Measurements from ENCODE around the gene PSMA5. TPM values are rescaled to one million over a fixed set of nuclear protein-coding genes. Genes with fewer than 3 reads are reported as not detected.

PSMA5 gene
- total and polyA plus RNA-seq, 10 of the 15 experiments (the other 5 are each of a cell fraction or from before 2014, with no cell fraction given): 58.7 to 271 (median 187) TPM

GRCh38 chr1:109391626-109392025, 34.6 kb downstream of the PSMA5 start (continued):
- TF ChIP-seq REST (IDR thresholded peaks at IDR 0.05; ENCODE audit: low read depth, low read length) (no peak), ZNF622 (IDR thresholded peaks at IDR 0.05) (no peak), USF1 (IDR thresholded peaks at IDR 0.05; ENCODE audit: borderline replicate concordance, extremely low read length, insufficient read depth, low read depth, low read length) (no peak), FOS (IDR thresholded peaks at IDR 0.05; ENCODE audit: borderline replicate concordance, extremely low read depth, insufficient read length) (no peak), MEF2B (IDR thresholded peaks at IDR 0.05; ENCODE audit: partially characterized antibody, poor library complexity, severe bottlenecking) (peak; percentile 86), ZNF592 (IDR thresholded peaks at IDR 0.05) (no peak), BMI1 (IDR thresholded peaks at IDR 0.05; ENCODE audit: borderline replicate concordance) (peak; percentile 43; the same call in 1 of the 2 replicates), PRDM15 (CRISPR knock-in tag; IDR thresholded peaks at IDR 0.05) (no peak), E2F8 (IDR thresholded peaks at IDR 0.05; ENCODE audit: low read depth, partially characterized antibody) (no peak), NFYB (IDR thresholded peaks at IDR 0.05; ENCODE audit: insufficient read depth, low read depth, low read length) (no peak), IRF4 (IDR thresholded peaks at IDR 0.05; ENCODE audit: low read depth, low read length) (peak; percentile 83; the same call in 1 of the 2 replicates), WRNIP1 (IDR thresholded peaks at IDR 0.05; ENCODE audit: borderline replicate concordance, low read depth, low read length) (no peak), FOXM1 (IDR thresholded peaks at IDR 0.05; ENCODE audit: low read depth, low read length) (peak; percentile 84)
